ENCODE results near the gene EBP.
"Not testable (repeated sequence)": the region's sequence is repeated elsewhere in the genome, so short reads cannot be mapped to it uniquely, and the experiment has no call there.

Gene EBP

GRCh38 chrX:48519481-48519880 lies 2.1 kb upstream of the EBP start:
- H3K4me3 ChIP-seq (ENCODE audit: insufficient read depth, low read depth, low read length); H3K27me3 ChIP-seq (ENCODE audit: control insufficient read depth, insufficient read depth, low read length, poor library complexity, severe bottlenecking); H3K27ac ChIP-seq (ENCODE audit: insufficient read depth, low read depth, low read length, poor library complexity, severe bottlenecking); H3K4me1 ChIP-seq (ENCODE audit: control insufficient read depth, insufficient read depth, low read length); H3K9me3 ChIP-seq (ENCODE audit: control insufficient read depth, low read length); H3K36me3 ChIP-seq (ENCODE audit: control insufficient read depth, insufficient read depth, low read length): not testable (repeated sequence)
- 87 to 90% methylated on average over 4 of the region's 4 CpGs for WGBS, 2 experiments

GRCh38 chrX:48520455-48520854 lies 1.2 kb upstream of the EBP start:
- Histone ChIP-seq H3K9me3 (ENCODE audit: control insufficient read depth, low read length) (no peaks in the 10 kb centered on the region), H3K36me3 (ENCODE audit: control insufficient read depth, insufficient read depth, low read length) (no peaks in the 10 kb centered on the region), H3K27me3 (ENCODE audit: control insufficient read depth, insufficient read depth, low read length, poor library complexity, severe bottlenecking) (no peaks in the 10 kb centered on the region), H3K27ac (ENCODE audit: insufficient read depth, low read depth, low read length, poor library complexity, severe bottlenecking) (no peak overlapping the region), H3K4me3 (ENCODE audit: insufficient read depth, low read depth, low read length) (no peak overlapping the region), H3K4me1 (ENCODE audit: control insufficient read depth, insufficient read depth, low read length) (no peaks in the 10 kb centered on the region)
- 83 to 90% methylated on average over 1 of the region's 2 CpGs for WGBS, 2 experiments

GRCh38 chrX:48520976-48521352 lies 644 bp upstream of the EBP start:
- no peaks in the 10 kb centered on the region for H3K4me1 ChIP-seq (ENCODE audit: control insufficient read depth, insufficient read depth, low read length)
- H3K27me3 ChIP-seq (ENCODE audit: control insufficient read depth, insufficient read depth, low read length, poor library complexity, severe bottlenecking), result no peaks in the 10 kb centered on the region
- WGBS, 2 experiments, result 27 to 35% methylated on average over 2 of the region's 2 CpGs
- H3K9me3 ChIP-seq (ENCODE audit: control insufficient read depth, low read length), result no peaks in the 10 kb centered on the region
- no peak overlapping the region for H3K27ac ChIP-seq (ENCODE audit: insufficient read depth, low read depth, low read length, poor library complexity, severe bottlenecking)
- peak overlapping the region; percentile 50 for H3K4me3 ChIP-seq (ENCODE audit: insufficient read depth, low read depth, low read length)
- H3K36me3 ChIP-seq (ENCODE audit: control insufficient read depth, insufficient read depth, low read length), result no peaks in the 10 kb centered on the region

GRCh38 chrX:48522291-48522690 lies 683 bp downstream of the EBP start:
- no peaks in the 10 kb centered on the region for H3K27me3 ChIP-seq (ENCODE audit: control insufficient read depth, insufficient read depth, low read length, poor library complexity, severe bottlenecking)
- 8 to 12% methylated on average over 10 of the region's 10 CpGs for WGBS, 2 experiments
- H3K9me3 ChIP-seq (ENCODE audit: control insufficient read depth, low read length), result no peaks in the 10 kb centered on the region
- no peaks in the 10 kb centered on the region for H3K4me1 ChIP-seq (ENCODE audit: control insufficient read depth, insufficient read depth, low read length)
- peak overlapping the region; percentile 50 for H3K4me3 ChIP-seq (ENCODE audit: insufficient read depth, low read depth, low read length)
- H3K36me3 ChIP-seq (ENCODE audit: control insufficient read depth, insufficient read depth, low read length), result peaks cover 2% of the 10 kb centered on the region
- H3K27ac ChIP-seq (ENCODE audit: insufficient read depth, low read depth, low read length, poor library complexity, severe bottlenecking), result no peak overlapping the region

- WGBS, 2 experiments, result 96 to 97% methylated on average over 10 to 11 of the region's 12 CpGs
- Histone ChIP-seq H3K27ac (ENCODE audit: insufficient read depth, low read depth, low read length, poor library complexity, severe bottlenecking) (no peak overlapping the region), H3K4me3 (ENCODE audit: insufficient read depth, low read depth, low read length) (no peak overlapping the region), H3K4me1 (ENCODE audit: control insufficient read depth, insufficient read depth, low read length) (no peaks in the 10 kb centered on the region), H3K27me3 (ENCODE audit: control insufficient read depth, insufficient read depth, low read length, poor library complexity, severe bottlenecking) (no peaks in the 10 kb centered on the region), H3K9me3 (ENCODE audit: control insufficient read depth, low read length) (no peaks in the 10 kb centered on the region), H3K36me3 (ENCODE audit: control insufficient read depth, insufficient read depth, low read length) (peaks cover 4% of the 10 kb centered on the region)
Measured at GRCh38 chrX:48523682-48524081, 2.1 kb downstream of the EBP start.

- not testable (repeated sequence) for H3K4me3 ChIP-seq (ENCODE audit: insufficient read depth, low read depth, low read length); H3K4me1 ChIP-seq (ENCODE audit: control insufficient read depth, insufficient read depth, low read length); H3K27me3 ChIP-seq (ENCODE audit: control insufficient read depth, insufficient read depth, low read length, poor library complexity, severe bottlenecking); H3K27ac ChIP-seq (ENCODE audit: insufficient read depth, low read depth, low read length, poor library complexity, severe bottlenecking); H3K36me3 ChIP-seq (ENCODE audit: control insufficient read depth, insufficient read depth, low read length); H3K9me3 ChIP-seq (ENCODE audit: control insufficient read depth, low read length)
- 97 to 99% methylated on average over 7 of the region's 8 CpGs for WGBS, 2 experiments
Measured at GRCh38 chrX:48525853-48526252, 4.2 kb downstream of the EBP start.

- Histone ChIP-seq H3K4me1 (ENCODE audit: control insufficient read depth, insufficient read depth, low read length) (no peaks in the 10 kb centered on the region), H3K27me3 (ENCODE audit: control insufficient read depth, insufficient read depth, low read length, poor library complexity, severe bottlenecking) (no peaks in the 10 kb centered on the region), H3K36me3 (ENCODE audit: control insufficient read depth, insufficient read depth, low read length) (peaks cover 4% of the 10 kb centered on the region), H3K4me3 (ENCODE audit: insufficient read depth, low read depth, low read length) (no peak overlapping the region), H3K27ac (ENCODE audit: insufficient read depth, low read depth, low read length, poor library complexity, severe bottlenecking) (no peak overlapping the region), H3K9me3 (ENCODE audit: control insufficient read depth, low read length) (no peaks in the 10 kb centered on the region)
- WGBS, 2 experiments, result 95 to 100% methylated on average over 2 to 3 of the region's 3 CpGs
Measured at GRCh38 chrX:48530736-48531135, 9.1 kb downstream of the EBP start.

- no peaks in the 10 kb centered on the region for H3K9me3 ChIP-seq (ENCODE audit: control insufficient read depth, low read length)
- WGBS, 2 experiments, result 94 to 95% methylated on average over 5 of the region's 5 CpGs
- H3K4me1 ChIP-seq (ENCODE audit: control insufficient read depth, insufficient read depth, low read length), result no peaks in the 10 kb centered on the region
- H3K36me3 ChIP-seq (ENCODE audit: control insufficient read depth, insufficient read depth, low read length), result peaks cover 4% of the 10 kb centered on the region
- no peaks in the 10 kb centered on the region for H3K27me3 ChIP-seq (ENCODE audit: control insufficient read depth, insufficient read depth, low read length, poor library complexity, severe bottlenecking)
- no peak overlapping the region for H3K27ac ChIP-seq (ENCODE audit: insufficient read depth, low read depth, low read length, poor library complexity, severe bottlenecking)
- no peak overlapping the region for H3K4me3 ChIP-seq (ENCODE audit: insufficient read depth, low read depth, low read length)
Measured at GRCh38 chrX:48531358-48531959, 9.9 kb downstream of the EBP start.

- WGBS, 2 experiments, result no CpG with 5 or more reads among the region's 1 CpG
- Histone ChIP-seq H3K27ac (ENCODE audit: insufficient read depth, low read depth, low read length, poor library complexity, severe bottlenecking) (no peak overlapping the region), H3K27me3 (ENCODE audit: control insufficient read depth, insufficient read depth, low read length, poor library complexity, severe bottlenecking) (no peaks in the 10 kb centered on the region), H3K9me3 (ENCODE audit: control insufficient read depth, low read length) (no peaks in the 10 kb centered on the region), H3K36me3 (ENCODE audit: control insufficient read depth, insufficient read depth, low read length) (peaks cover 3% of the 10 kb centered on the region), H3K4me1 (ENCODE audit: control insufficient read depth, insufficient read depth, low read length) (no peaks in the 10 kb centered on the region), H3K4me3 (ENCODE audit: insufficient read depth, low read depth, low read length) (no peak overlapping the region)
Measured at GRCh38 chrX:48532161-48532560, 10.6 kb downstream of the EBP start.

- no peaks in the 10 kb centered on the region for H3K4me1 ChIP-seq (ENCODE audit: control insufficient read depth, insufficient read depth, low read length)
- no peak overlapping the region for H3K27ac ChIP-seq (ENCODE audit: insufficient read depth, low read depth, low read length, poor library complexity, severe bottlenecking)
- no peaks in the 10 kb centered on the region for H3K27me3 ChIP-seq (ENCODE audit: control insufficient read depth, insufficient read depth, low read length, poor library complexity, severe bottlenecking)
- H3K9me3 ChIP-seq (ENCODE audit: control insufficient read depth, low read length), result no peaks in the 10 kb centered on the region
- H3K36me3 ChIP-seq (ENCODE audit: control insufficient read depth, insufficient read depth, low read length), result no peaks in the 10 kb centered on the region
- WGBS, 2 experiments, result 96 to 98% methylated on average over 3 of the region's 3 CpGs
- no peak overlapping the region for H3K4me3 ChIP-seq (ENCODE audit: insufficient read depth, low read depth, low read length)
Measured at GRCh38 chrX:48533165-48533564, 11.6 kb downstream of the EBP start.

All from ectodermal cell (in vitro differentiated cells).